H1 (cell line): ENCODE data around the gene GDF9. TPM values are rescaled to one million over a fixed set of nuclear protein-coding genes. Genes with fewer than 3 reads are reported as not detected.

Source experiments
- CTCF ChIA-PET: fragments of 300-600 bp; sonication (Branson Sonifier 250); formaldehyde crosslinking; loops from one replicate; lab custom pipeline; 2021; ENCODE audit not compliant: partially characterized antibody; lab: Charles Lee
- POLR2A ChIA-PET: fragments of 300-600 bp; sonication (Branson Sonifier 250); formaldehyde crosslinking; loops from one replicate; lab custom pipeline; 2021; ENCODE audit warnings: inconsistent platforms; ENCODE audit not compliant: partially characterized antibody; lab: Charles Lee
- DNase-seq, 2 experiments: peaks; one replicate each; pipeline versions ENCODE4 v3.0.0 to v3.0.0-alpha.2; 2010 to 2022; ENCODE audit warnings: low spot score in 2 of 2, low read depth in 1 of 2, mixed read lengths in 1 of 2
- FAIRE-seq: peaks from 2 replicates; lab custom pipeline; 2011; peaks lifted over from hg19 to GRCh38; lab: Jason Lieb, UNC
- H2AFZ ChIP-seq: 2 replicates; pipeline ENCODE4 v1.8.1; 2012; ENCODE audit warnings: low read length, inconsistent platforms
- H2AK5ac ChIP-seq: 2 replicates; pipeline ENCODE4 v1.6.1; 2013; ENCODE audit warnings: low read depth, low read length
- H2BK120ac ChIP-seq: replicated peaks from 2 replicates; pipeline ENCODE3; 2013; ENCODE audit warnings: low read depth, low read length, inconsistent platforms
- H2BK12ac ChIP-seq: 2 replicates; pipeline ENCODE4 v1.6.1; 2013; ENCODE audit warnings: low read depth, low read length
- H2BK15ac ChIP-seq: 2 replicates; pipeline ENCODE4 v1.6.1; 2013; ENCODE audit warnings: low read length
- H2BK20ac ChIP-seq: 2 replicates; pipeline ENCODE4 v1.6.1; 2013; ENCODE audit warnings: low read length
- H2BK5ac ChIP-seq: 2 replicates; pipeline ENCODE4 v1.6.1; 2013; ENCODE audit warnings: low read depth, low read length
- H3K14ac ChIP-seq: 2 replicates; pipeline ENCODE4 v1.6.1; 2013; ENCODE audit warnings: inconsistent platforms; ENCODE audit not compliant: insufficient read length
- H3K18ac ChIP-seq: 2 replicates; pipeline ENCODE4 v1.6.1; 2013; ENCODE audit warnings: low read length; ENCODE audit errors: extremely low read depth
- H3K23ac ChIP-seq: 2 replicates; pipeline ENCODE4 v1.6.1; 2013; ENCODE audit warnings: inconsistent platforms; ENCODE audit not compliant: insufficient read length
- H3K23me2 ChIP-seq: 2 replicates; pipeline ENCODE4 v1.6.1; 2013; ENCODE audit warnings: low read depth, low read length
- H3K27ac ChIP-seq: 2 replicates; pipeline ENCODE4 v1.6.1; 2011; ENCODE audit warnings: low read depth, low read length, inconsistent platforms
- H3K27me3 ChIP-seq, 4 experiments: replicated peaks in 1 of 4; 1 replicate in 1 of 4; 2 replicates in 3 of 4; pipeline versions ENCODE4 v1.6.1 to v1.8.1; 2011 to 2013; ENCODE audit warnings: low read length in 3 of 4, mild to moderate bottlenecking in 3 of 4, inconsistent platforms in 2 of 4, mixed read lengths in 2 of 4, moderate library complexity in 1 of 4; ENCODE audit not compliant: control insufficient read depth in 3 of 4, insufficient read depth in 3 of 4; ENCODE audit errors: extremely low read depth in 1 of 4
- H3K36me3 ChIP-seq, 4 experiments: 2 replicates each; pipeline versions ENCODE4 v1.6.1 to v1.8.1; 2011 to 2013; ENCODE audit warnings: mild to moderate bottlenecking in 4 of 4, low read length in 3 of 4, moderate library complexity in 2 of 4, control low read depth in 1 of 4, inconsistent platforms in 1 of 4; ENCODE audit not compliant: insufficient read depth in 4 of 4, control insufficient read depth in 2 of 4
- H3K4ac ChIP-seq: replicated peaks from 2 replicates; pipeline ENCODE3; 2013; ENCODE audit warnings: low read length, low read depth, mixed read lengths, inconsistent platforms; ENCODE audit not compliant: insufficient read length
- H3K4me1 ChIP-seq, 4 experiments: replicated peaks in 1 of 4; 1 replicate in 1 of 4; 2 replicates in 3 of 4; pipeline versions ENCODE4 v1.6.1 to v1.8.1; 2011 to 2013; ENCODE audit warnings: low read length in 3 of 4, inconsistent platforms in 2 of 4, mixed read lengths in 1 of 4; ENCODE audit not compliant: insufficient read depth in 4 of 4, control insufficient read depth in 3 of 4
- H3K4me2 ChIP-seq, 2 experiments: 2 replicates each; pipeline versions ENCODE4 v1.6.1 to v1.8.1; 2011 to 2013; ENCODE audit warnings: low read depth in 2 of 2, low read length in 2 of 2, control low read depth in 1 of 2, inconsistent platforms in 1 of 2, mild to moderate bottlenecking in 1 of 2; ENCODE audit not compliant: insufficient read depth in 1 of 2
- H3K4me3 ChIP-seq, 4 experiments: fragments of 200-600, 300-600 bp in 1 of 4; sonication (generic), shearing (Covaris generic), sonication (Bioruptor Twin) in 1 of 4; 2 replicates each; pipeline versions ENCODE4 v1.5.1 to v1.8.1; 2011 to 2016; ENCODE audit warnings: low read length in 4 of 4, low read depth in 3 of 4, control low read depth in 2 of 4, inconsistent platforms in 2 of 4, mild to moderate bottlenecking in 2 of 4, mixed read lengths in 1 of 4, moderate library complexity in 1 of 4; ENCODE audit not compliant: insufficient read depth in 2 of 4; ENCODE audit errors: extremely low read depth in 1 of 4
- H3K56ac ChIP-seq: replicated peaks from 2 replicates; pipeline ENCODE3; 2013; ENCODE audit warnings: low read depth, mild to moderate bottlenecking, mixed read lengths, low read length, inconsistent platforms; ENCODE audit not compliant: insufficient read length
- H3K79me1 ChIP-seq: 2 replicates; pipeline ENCODE4 v1.6.1; 2013; ENCODE audit warnings: low read depth, low read length, control low read depth
- H3K79me2 ChIP-seq, 2 experiments: 2 replicates each; pipeline versions ENCODE4 v1.6.1 to v1.8.1; 2012 to 2013; ENCODE audit warnings: low read length in 2 of 2, mild to moderate bottlenecking in 2 of 2, inconsistent platforms in 1 of 2; ENCODE audit not compliant: insufficient read depth in 2 of 2, control insufficient read depth in 1 of 2
- H3K9ac ChIP-seq, 4 experiments: replicated peaks in 1 of 4; 1 replicate in 1 of 4; 2 replicates in 3 of 4; pipeline versions ENCODE4 v1.6.1 to v1.8.1; 2011 to 2013; ENCODE audit warnings: low read depth in 3 of 4, low read length in 3 of 4, control low read depth in 2 of 4, mild to moderate bottlenecking in 2 of 4, moderate library complexity in 2 of 4, inconsistent platforms in 1 of 4; ENCODE audit errors: extremely low read depth in 1 of 4
- H3K9me3 ChIP-seq, 2 experiments: 2 replicates each; pipeline versions ENCODE4 v1.6.1 to v1.8.1; 2012 to 2013; ENCODE audit warnings: mild to moderate bottlenecking in 2 of 2, moderate library complexity in 2 of 2, control low read depth in 1 of 2, inconsistent platforms in 1 of 2, low read depth in 1 of 2, low read length in 1 of 2, mixed read lengths in 1 of 2; ENCODE audit not compliant: insufficient read depth in 2 of 2
- H4K20me1 ChIP-seq, 2 experiments: replicated peaks in 1 of 2; 2 replicates each; pipeline versions ENCODE3 to v1.8.1; 2011 to 2013; ENCODE audit warnings: inconsistent platforms in 2 of 2, low read length in 2 of 2, mild to moderate bottlenecking in 1 of 2; ENCODE audit not compliant: insufficient read depth in 2 of 2, control insufficient read depth in 1 of 2
- H4K5ac ChIP-seq: 2 replicates; pipeline ENCODE4 v1.6.1; 2013; ENCODE audit warnings: low read length, low read depth, mixed read lengths, inconsistent platforms; ENCODE audit not compliant: insufficient read length
- H4K8ac ChIP-seq: 2 replicates; pipeline ENCODE4 v1.8.0; 2013; ENCODE audit warnings: mild to moderate bottlenecking, moderate library complexity, low read length, inconsistent platforms; ENCODE audit not compliant: insufficient read depth; ENCODE audit errors: extremely low read depth
- H4K91ac ChIP-seq: replicated peaks from 2 replicates; pipeline ENCODE3; 2013; ENCODE audit warnings: low read length, mixed read lengths, inconsistent platforms; ENCODE audit not compliant: insufficient read length
- BCL11A ChIP-seq, 2 experiments: IDR thresholded peaks; one replicate each; pipeline ENCODE4 v1.6.1; 2011; ENCODE audit warnings: low read depth in 2 of 2, low read length in 2 of 2, mild to moderate bottlenecking in 2 of 2
- CEBPB ChIP-seq: IDR thresholded peaks from 2 replicates; pipeline ENCODE4 v1.6.1; 2012; ENCODE audit warnings: low read depth, low read length
- EP300 ChIP-seq, 2 experiments: IDR thresholded peaks; 1 replicate in 1 of 2; 2 replicates in 1 of 2; pipeline ENCODE4 v1.6.1; 2011 to 2012; ENCODE audit warnings: low read depth in 2 of 2, low read length in 2 of 2, mild to moderate bottlenecking in 2 of 2, borderline replicate concordance in 1 of 2, inconsistent platforms in 1 of 2, moderate library complexity in 1 of 2
- GABPA ChIP-seq: IDR thresholded peaks from 2 replicates; pipeline ENCODE4 v1.6.1; 2011; ENCODE audit warnings: mild to moderate bottlenecking, low read length, moderate library complexity, borderline replicate concordance; ENCODE audit not compliant: insufficient read depth
- HDAC2 ChIP-seq, 2 experiments: fragments of 300-600 bp in 1 of 2; sonication (generic) in 1 of 2; IDR thresholded peaks; 2 replicates each; pipeline ENCODE4 v1.6.1; 2011 to 2012; ENCODE audit warnings: low read depth in 2 of 2, low read length in 2 of 2, mild to moderate bottlenecking in 2 of 2, moderate library complexity in 2 of 2, borderline replicate concordance in 1 of 2, inconsistent platforms in 1 of 2
- JUN ChIP-seq: IDR thresholded peaks from 2 replicates; pipeline ENCODE4 v1.6.1; 2011; ENCODE audit warnings: low read depth, mild to moderate bottlenecking, improper control_type of control experiment, low read length
- JUND ChIP-seq: IDR thresholded peaks from 2 replicates; pipeline ENCODE4 v1.6.1; 2011; ENCODE audit warnings: mild to moderate bottlenecking, improper control_type of control experiment, low read length
- MAFK ChIP-seq: IDR thresholded peaks from 2 replicates; pipeline ENCODE4 v1.6.1; 2012; ENCODE audit warnings: low read depth, mild to moderate bottlenecking, improper control_type of control experiment, low read length
- POU5F1 ChIP-seq: IDR thresholded peaks from 2 replicates; pipeline ENCODE4 v1.6.1; 2011; ENCODE audit warnings: low read depth, mild to moderate bottlenecking, low read length, moderate library complexity
- SAP30 ChIP-seq: fragments of 300-600 bp; sonication (generic); IDR thresholded peaks from 2 replicates; pipeline ENCODE4 v1.7.1; 2012; ENCODE audit warnings: low read length, moderate library complexity, mild to moderate bottlenecking, inconsistent platforms; ENCODE audit not compliant: insufficient read depth, insufficient replicate concordance
- SIRT6 ChIP-seq: IDR thresholded peaks from one replicate; pipeline ENCODE4 v1.7.1; 2012; ENCODE audit warnings: low read length, inconsistent platforms
- YY1 ChIP-seq: IDR thresholded peaks from 2 replicates; pipeline ENCODE4 v1.6.1; 2011; ENCODE audit warnings: low read depth, mild to moderate bottlenecking, low read length
- ZNF274 ChIP-seq: IDR thresholded peaks from 2 replicates; pipeline ENCODE4 v1.7.0; 2012; ENCODE audit warnings: low read length, borderline replicate concordance; ENCODE audit errors: extremely low read depth
- WGBS, 2 experiments: shearing (Covaris generic) in 1 of 2; methylation state at CpG; one replicate each; pipeline versions ENCODE4 v1.1.6 to v1.1.7; 2013 to 2015; ENCODE audit warnings: low lambda C conversion rate in 2 of 2, mixed read lengths in 2 of 2, inconsistent platforms in 1 of 2, low coverage in 1 of 2, missing lambda C conversion rate in 1 of 2; ENCODE audit not compliant: insufficient replicate concordance in 2 of 2, insufficient coverage in 1 of 2, insufficient read length in 1 of 2; ENCODE audit errors: extremely low coverage in 1 of 2, missing lambda C conversion rate in 1 of 2; 5-methylcytosine and 5-hydroxymethylcytosine counted together
- polyA plus RNA-seq, 7 experiments: library from polyadenylated mRNA; depleted of rRNA in 3 of 7; stranded (reverse) in 5 of 7; unstranded in 2 of 7; fragments of >200 nt in 5 of 7; fragments of 200-250 nt in 2 of 7; gene quantifications; 1 replicate in 5 of 7; 2 replicates in 1 of 7; 4 replicates in 1 of 7; pipeline versions ENCODE4 v1.2.1 to v1.2.3, GENCODE V29; 2011 to 2013; ENCODE audit warnings: missing spikeins in 2 of 7, mixed read lengths in 2 of 7
- total RNA-seq: library from RNA; stranded (reverse); fragmentation: NEBNext Ultra II Directional; extraction: Animal tissue kit (Norgen Biotek cat#: 25700); gene quantifications from 2 replicates; pipeline ENCODE4 v1.2.1, GENCODE V29; 2021

The GDF9 gene
- total and polyA plus RNA-seq, 2 of the 8 experiments (the other 6 are each of a cell fraction or from before 2014, with no cell fraction given) = 0.14 TPM; not detected in 1

GRCh38 chr5:132886064-132886823 lies 20.0 kb upstream of the GDF9 start:
- Histone ChIP-seq H3K4me1 (no peaks in the 10 kb centered on the region), H3K27me3 (no peaks in the 10 kb centered on the region; a peak in 1 of 7 replicates), H4K20me1 (peaks cover 0 to 2% of the 10 kb centered on the region in 2 experiments), H3K56ac (no peak overlapping the region), H3K18ac (no peak overlapping the region), H3K14ac (no peak overlapping the region), H3K36me3 (peaks cover 11 to 76% (median 42%) of the 10 kb centered on the region in 4 experiments), H4K91ac (no peak overlapping the region), H3K9me3 (no peaks in the 10 kb centered on the region), H3K4me3 (no peak overlapping the region), H3K79me2 (no peaks in the 10 kb centered on the region), H3K23me2 (no peaks in the 10 kb centered on the region), H2BK12ac (no peak overlapping the region), H4K5ac (no peak overlapping the region), H2BK20ac (no peak overlapping the region), H3K23ac (no peak overlapping the region), H2BK5ac (no peak overlapping the region), H2AFZ (no peak overlapping the region), H2BK15ac (no peak overlapping the region), H3K4ac (no peak overlapping the region), H3K4me2 (no peak overlapping the region), H4K8ac (no peak overlapping the region), H3K27ac (no peak overlapping the region; the same call in 1 of the 2 replicates), H3K9ac (no peak overlapping the region), H3K79me1 (no peaks in the 10 kb centered on the region), H2BK120ac (no peak overlapping the region), H2AK5ac (no peak overlapping the region)
- no peak for DNase-seq
- TF ChIP-seq SIRT6 = no peak
- no peak for TF ChIP-seq JUND
- no peak for TF ChIP-seq YY1
- TF ChIP-seq GABPA = no peak
- TF ChIP-seq CEBPB = no peak
- no peak for TF ChIP-seq EP300 (IDR thresholded peaks at IDR 0.05; ENCODE audit: borderline replicate concordance in 1 of 2, low read depth in 2 of 2, low read length in 2 of 2)
- no peak for TF ChIP-seq HDAC2 (IDR thresholded peaks at IDR 0.05; ENCODE audit: borderline replicate concordance in 1 of 2, low read depth in 2 of 2, low read length in 2 of 2)
- TF ChIP-seq BCL11A (IDR thresholded peaks at IDR 0.05; ENCODE audit: low read depth in 2 of 2, low read length in 2 of 2) = no peak
- TF ChIP-seq ZNF274 = no peak
- no peak for TF ChIP-seq SAP30
- no peak for TF ChIP-seq JUN
- TF ChIP-seq MAFK = no peak
- TF ChIP-seq POU5F1 = no peak
- CTCF ChIA-PET = interaction anchor here (1.0 to 1.2 kb wide), 2 partner anchors 10 to 68 kb away, joined by 3 read pairs; no protein-coding TSS in a partner anchor
- FAIRE-seq = no peak
- POLR2A ChIA-PET = no interaction called here
- WGBS, 2 experiments = 86% methylated on average over 11 of the region's 11 CpGs; no CpG with 5 or more reads in 1 of the 2 experiments
